GM23338 (cell line): ENCODE data around the gene FTH1. TPM values are rescaled to one million over a fixed set of nuclear protein-coding genes. Genes with fewer than 3 reads are reported as not detected.

Source experiments
- ATAC-seq: fragments of 200-7000 bp; cut with Tn5 transposase; 3 replicates; pipeline ENCODE4 v1.9.1; 2020
- DNase-seq: peaks from one replicate; pipeline ENCODE4 v3.0.0-alpha.2; 2015; ENCODE audit warnings: low spot score
- H2AFZ ChIP-seq: fragments of 200-600 bp; sonication (generic); 2 replicates; pipeline ENCODE4 v1.8.0; 2016; ENCODE audit warnings: antibody characterized with exemption, mild to moderate bottlenecking, moderate library complexity
- H3F3A ChIP-seq: fragments of 200-600 bp; sonication (generic); replicated peaks from 2 replicates; pipeline ENCODE4 v1.8.0; 2017; ENCODE audit warnings: antibody characterized with exemption, mixed run types, low read depth
- H3K27ac ChIP-seq: fragments of 200-600 bp; sonication (generic); 2 replicates; pipeline ENCODE4 v1.6.1; 2016; ENCODE audit warnings: low read depth
- H3K27me3 ChIP-seq: fragments of 200-600 bp; sonication (generic); 2 replicates; pipeline ENCODE4 v1.8.0; 2016; ENCODE audit warnings: mild to moderate bottlenecking, mixed run types, moderate library complexity; ENCODE audit not compliant: insufficient read depth
- H3K36me3 ChIP-seq: fragments of 200-600 bp; sonication (generic); 2 replicates; pipeline ENCODE4 v1.8.0; 2016; ENCODE audit warnings: mild to moderate bottlenecking; ENCODE audit not compliant: insufficient read depth
- H3K4me1 ChIP-seq: fragments of 200-600 bp; sonication (generic); 2 replicates; pipeline ENCODE4 v1.8.0; 2016; ENCODE audit warnings: mild to moderate bottlenecking, moderate library complexity; ENCODE audit not compliant: insufficient read depth
- H3K4me2 ChIP-seq: fragments of 200-600 bp; sonication (generic); 2 replicates; pipeline ENCODE4 v1.7.1; 2017; ENCODE audit warnings: mixed run types
- H3K4me3 ChIP-seq: fragments of 200-600 bp; sonication (generic); 2 replicates; pipeline ENCODE4 v1.6.1; 2016; ENCODE audit warnings: mixed run types
- H3K79me2 ChIP-seq: fragments of 200-600 bp; sonication (generic); replicated peaks from 2 replicates; pipeline ENCODE4 v1.8.0; 2017; ENCODE audit warnings: mild to moderate bottlenecking; ENCODE audit not compliant: insufficient read depth
- H3K9me2 ChIP-seq: fragments of 200-600 bp; sonication (generic); 2 replicates; pipeline ENCODE4 v1.8.0; 2017; ENCODE audit not compliant: insufficient read depth
- H4K20me1 ChIP-seq: fragments of 200-600 bp; sonication (generic); replicated peaks from 2 replicates; pipeline ENCODE4 v1.8.0; 2017; ENCODE audit warnings: mild to moderate bottlenecking; ENCODE audit not compliant: insufficient read depth
- H3K27ac Mint-ChIP-seq: 2 replicates; pipeline ENCODE4 v1.8.0; 2020; ENCODE audit warnings: inconsistent platforms, mild to moderate bottlenecking, moderate library complexity, mixed read lengths
- H3K27me3 Mint-ChIP-seq: 3 replicates; pipeline ENCODE4 v1.8.0; 2022; ENCODE audit warnings: low read depth, mild to moderate bottlenecking, moderate library complexity, mixed read lengths, inconsistent platforms; ENCODE audit not compliant: insufficient read depth, poor library complexity
- H3K36me3 Mint-ChIP-seq: 3 replicates; pipeline ENCODE4 v1.8.0; 2021; ENCODE audit warnings: low read depth, mild to moderate bottlenecking, inconsistent platforms, moderate library complexity, mixed read lengths
- H3K4me1 Mint-ChIP-seq: 3 replicates; pipeline ENCODE4 v1.8.0; 2020; ENCODE audit warnings: mild to moderate bottlenecking, inconsistent platforms, mixed read lengths
- H3K4me3 Mint-ChIP-seq: 3 replicates; pipeline ENCODE4 v1.8.0; 2021; ENCODE audit warnings: moderate library complexity, mild to moderate bottlenecking, inconsistent platforms, mixed read lengths
- H3K9me3 Mint-ChIP-seq: 3 replicates; pipeline ENCODE4 v1.8.0; 2020; ENCODE audit warnings: moderate library complexity, mild to moderate bottlenecking, inconsistent platforms, mixed read lengths
- CTCF ChIP-seq, 2 experiments: fragments of 200-600 bp in 1 of 2; sonication (generic) in 1 of 2; conservative IDR thresholded peaks; 2 replicates each; pipeline versions ENCODE4 v1.5.1 to v1.6.1; 2016 to 2017; ENCODE audit warnings: antibody characterized with exemption in 2 of 2, low read depth in 2 of 2, mild to moderate bottlenecking in 2 of 2, moderate library complexity in 1 of 2
- EZH2phosphoT487 ChIP-seq: fragments of 200-600 bp; sonication (generic); IDR thresholded peaks from one replicate; pipeline ENCODE4 v1.8.1; 2018; ENCODE audit warnings: antibody characterized with exemption; ENCODE audit not compliant: unreplicated experiment
- JUNB ChIP-seq: IDR thresholded peaks from one replicate; pipeline ENCODE4 v1.6.1; 2016; ENCODE audit warnings: antibody characterized with exemption; ENCODE audit not compliant: unreplicated experiment
- STAT1 ChIP-seq: IDR thresholded peaks from one replicate; pipeline ENCODE4 v1.6.1; 2016; ENCODE audit warnings: antibody characterized with exemption; ENCODE audit not compliant: unreplicated experiment
- ZNF114 ChIP-seq: fragments of 250-450 bp; sonication (Bioruptor Pico); IDR thresholded peaks from 2 replicates; pipeline ENCODE4 v1.5.0; 2020; ENCODE audit warnings: mild to moderate bottlenecking, moderate library complexity
- ZNF462 ChIP-seq: fragments of 250-450 bp; sonication (Bioruptor Pico); IDR thresholded peaks from 2 replicates; pipeline ENCODE4 v1.5.0; 2020; ENCODE audit warnings: mild to moderate bottlenecking, moderate library complexity
- polyA plus RNA-seq: library from polyadenylated mRNA; unstranded; fragments of >200 nt; fragmentation: Nextera tagmentation; extraction: Ambion mirVana; gene quantifications from 2 replicates; pipeline ENCODE4 v1.2.1, GENCODE V29; 2016
- total RNA-seq: library from RNA; depleted of rRNA; stranded (reverse); fragments of >200 nt; shearing (Covaris generic); gene quantifications from 2 replicates; pipeline ENCODE4 v1.2.3, GENCODE V29; 2014

FTH1 gene
- total and polyA plus RNA-seq, 2 experiments from 2014 or later = 718 to 2,750 TPM

- H3K4me3 ChIP-seq = peak overlapping the region; percentile 61
- no peak overlapping the region for H2AFZ ChIP-seq
- peaks cover 23% of the 10 kb centered on the region for H3K27me3 ChIP-seq
- Mint-ChIP-seq H3K27me3 (peaks cover 37% of the 10 kb centered on the region), H3K4me1 (peaks cover 9% of the 10 kb centered on the region; the same call in 1 of the 3 replicates), H3K9me3 (no peaks in the 10 kb centered on the region; the same call in 2 of the 3 replicates), H3K27ac (no peak overlapping the region), H3K36me3 (no peaks in the 10 kb centered on the region; the same call in 2 of the 3 replicates), H3K4me3 (peak overlapping the region; percentile 72)
- H3K27ac ChIP-seq = no peak overlapping the region
- H3F3A ChIP-seq = no peaks in the 10 kb centered on the region
- no peak for TF ChIP-seq ZNF462 (CRISPR knock-in tag)
- H3K4me1 ChIP-seq = peaks cover 5% of the 10 kb centered on the region
- no peaks in the 10 kb centered on the region for H3K9me2 ChIP-seq
- H3K79me2 ChIP-seq = no peaks in the 10 kb centered on the region
- H3K4me2 ChIP-seq = peak overlapping the region; percentile 86
- H4K20me1 ChIP-seq = no peaks in the 10 kb centered on the region
- ATAC-seq (peak; percentile 8), DNase-seq (no peak)
- H3K36me3 ChIP-seq = no peaks in the 10 kb centered on the region
Measured at GRCh38 chr11:61916737-61917333, 50.6 kb downstream of the FTH1 start.

GRCh38 chr11:61914471-61915171 lies 52.8 kb downstream of the FTH1 start:
- no peaks in the 10 kb centered on the region for H3K79me2 ChIP-seq
- H3K4me1 ChIP-seq = peaks cover 5% of the 10 kb centered on the region
- H3K4me2 ChIP-seq = no peak overlapping the region
- H3K27ac ChIP-seq = no peak overlapping the region
- DNase-seq = no peak
- H4K20me1 ChIP-seq = no peaks in the 10 kb centered on the region
- no peaks in the 10 kb centered on the region for H3F3A ChIP-seq
- no peak overlapping the region for H3K4me3 ChIP-seq
- Mint-ChIP-seq H3K4me1 (peaks cover 10% of the 10 kb centered on the region; the same call in 2 of the 3 replicates), H3K27me3 (peaks cover 38% of the 10 kb centered on the region), H3K27ac (no peak overlapping the region), H3K9me3 (no peaks in the 10 kb centered on the region; the same call in 2 of the 3 replicates), H3K36me3 (no peaks in the 10 kb centered on the region; the same call in 2 of the 3 replicates), H3K4me3 (no peak overlapping the region)
- H3K9me2 ChIP-seq = no peaks in the 10 kb centered on the region
- no peaks in the 10 kb centered on the region for H3K36me3 ChIP-seq
- no peak for ATAC-seq
- peaks cover 23% of the 10 kb centered on the region for H3K27me3 ChIP-seq
- H2AFZ ChIP-seq = no peak overlapping the region
- TF ChIP-seq CTCF (conservative IDR thresholded peaks at IDR 0.05; ENCODE audit: low read depth in 2 of 2) (no peak), STAT1 (no peak), JUNB (no peak), ZNF114 (CRISPR knock-in tag) (no peak), EZH2phosphoT487 (no peak)
